Measurements from ENCODE around the gene MTMR4. TPM values are rescaled to one million over a fixed set of nuclear protein-coding genes. Genes with fewer than 3 reads are reported as not detected.

The MTMR4 gene
- total RNA-seq, 2 donors from 2014 or later = 21.3 to 39.6 TPM

- H3K36me3 ChIP-seq (replicated peaks in 1 of 2; ENCODE audit: insufficient read depth in 1 of 2, low read depth in 2 of 2) = no peaks in the 10 kb centered on the region
- no peaks in the 10 kb centered on the region for H3K4me1 ChIP-seq
- DNase-seq = peak; percentile 75 to 84 (median 81)
- peak; percentile 88 for ATAC-seq
- H3K27ac ChIP-seq = no peak overlapping the region
- no peak overlapping the region for H3K4me3 ChIP-seq
- 59 to 61% methylated on average over 8 of the region's 9 CpGs for WGBS, 2 donors
- H3K9me3 ChIP-seq = no peaks in the 10 kb centered on the region
- no peak for TF ChIP-seq POLR2A (IDR thresholded peaks at IDR 0.05)
- TF ChIP-seq, protein P1, sequence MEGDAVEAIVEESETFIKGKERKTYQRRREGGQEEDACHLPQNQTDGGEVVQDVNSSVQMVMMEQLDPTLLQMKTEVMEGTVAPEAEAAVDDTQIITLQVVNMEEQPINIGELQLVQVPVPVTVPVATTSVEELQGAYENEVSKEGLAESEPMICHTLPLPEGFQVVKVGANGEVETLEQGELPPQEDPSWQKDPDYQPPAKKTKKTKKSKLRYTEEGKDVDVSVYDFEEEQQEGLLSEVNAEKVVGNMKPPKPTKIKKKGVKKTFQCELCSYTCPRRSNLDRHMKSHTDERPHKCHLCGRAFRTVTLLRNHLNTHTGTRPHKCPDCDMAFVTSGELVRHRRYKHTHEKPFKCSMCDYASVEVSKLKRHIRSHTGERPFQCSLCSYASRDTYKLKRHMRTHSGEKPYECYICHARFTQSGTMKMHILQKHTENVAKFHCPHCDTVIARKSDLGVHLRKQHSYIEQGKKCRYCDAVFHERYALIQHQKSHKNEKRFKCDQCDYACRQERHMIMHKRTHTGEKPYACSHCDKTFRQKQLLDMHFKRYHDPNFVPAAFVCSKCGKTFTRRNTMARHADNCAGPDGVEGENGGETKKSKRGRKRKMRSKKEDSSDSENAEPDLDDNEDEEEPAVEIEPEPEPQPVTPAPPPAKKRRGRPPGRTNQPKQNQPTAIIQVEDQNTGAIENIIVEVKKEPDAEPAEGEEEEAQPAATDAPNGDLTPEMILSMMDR (IDR thresholded peaks at IDR 0.05) = peak; percentile 58 to 90 (median 85)
- intact Hi-C loops (cut with DNase I) = loop anchor here (5.0 kb wide), 1 partner anchor 130 kb away; no protein-coding TSS in a partner anchor
- H3K27me3 ChIP-seq = no peaks in the 10 kb centered on the region
Measured at GRCh38 chr17:58447039-58447975, 67.1 kb downstream of the MTMR4 start.

DNA sequence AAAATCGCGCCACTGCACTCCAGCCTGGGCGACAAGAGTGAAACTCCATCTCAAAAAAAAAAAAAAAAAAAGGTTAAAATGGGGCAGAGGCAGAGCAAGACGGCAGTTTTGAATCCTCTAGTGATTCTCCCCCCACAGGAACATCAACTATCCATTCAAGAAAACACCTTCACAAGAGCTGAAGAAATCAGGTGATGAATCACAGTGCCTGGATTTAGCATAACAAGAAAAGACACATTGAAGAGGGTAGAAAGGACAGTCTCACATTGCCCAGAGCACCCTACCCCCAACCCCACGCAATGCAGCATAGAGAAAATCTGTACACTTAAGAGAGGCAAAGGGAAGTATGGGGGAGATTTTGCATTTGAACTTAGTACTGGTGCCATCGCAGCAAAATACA lies 68.4 kb downstream of the MTMR4 start:
- Histone ChIP-seq H3K27ac (no peak overlapping the region), H3K4me1 (no peaks in the 10 kb centered on the region), H3K27me3 (no peaks in the 10 kb centered on the region), H3K9me3 (no peaks in the 10 kb centered on the region), H3K4me3 (no peak overlapping the region), H3K36me3 (replicated peaks in 1 of 2; ENCODE audit: insufficient read depth in 1 of 2, low read depth in 2 of 2) (no peaks in the 10 kb centered on the region)
- no peak for TF ChIP-seq POLR2A (IDR thresholded peaks at IDR 0.05)
- TF ChIP-seq, protein P1 (IDR thresholded peaks at IDR 0.05) = no peak
- ATAC-seq (no peak), DNase-seq (no peak)
- intact Hi-C loops (cut with DNase I) = loop anchor here (5.0 kb wide), 1 partner anchor 129 kb away; no protein-coding TSS in a partner anchor
- 76 to 77% methylated on average over 6 of the region's 6 CpGs for WGBS, 2 donors

Other genes with a start within 250 kb of the MTMR4 start
- gene MPO, start 233.7 kb downstream of the MTMR4 start, total RNA-seq = not detected
- gene TSPOAP1, start 185.8 kb downstream of the MTMR4 start, total RNA-seq = 10 to 100 TPM; 21.0 to 22.7 TPM
- 10 to 100 TPM; 10.2 to 24.4 TPM for gene SUPT4H1, start 162.4 kb downstream of the MTMR4 start, total RNA-seq
- gene RNF43, start 97.1 kb downstream of the MTMR4 start, total RNA-seq = 10 to 100 TPM in 1 of 2 donors, 1 to 10 TPM in 1; 8.3 to 10.5 TPM
- not detected for gene HSF5, start 26.2 kb downstream of the MTMR4 start, total RNA-seq
- under 1 TPM in 1 of 2 donors, not detected in 1; 0.26 TPM for gene TEX14, start 177.4 kb upstream of the MTMR4 start, total RNA-seq
- 10 to 100 TPM in 1 of 2 donors, 1 to 10 TPM in 1; 3.3 to 13.2 TPM for gene RAD51C, start 178.0 kb upstream of the MTMR4 start, total RNA-seq
- gene PPM1E, start 241.2 kb upstream of the MTMR4 start, total RNA-seq = under 1 TPM; 0.26 to 0.66 TPM

Measured in body of pancreas (tissue), 4 donors.